ENCODE measurements around the gene CCDC85B.
"Not testable (repeated sequence)": the region's sequence is repeated elsewhere in the genome, so short reads cannot be mapped to it uniquely, and the experiment has no call there.

CCDC85B gene

DNA sequence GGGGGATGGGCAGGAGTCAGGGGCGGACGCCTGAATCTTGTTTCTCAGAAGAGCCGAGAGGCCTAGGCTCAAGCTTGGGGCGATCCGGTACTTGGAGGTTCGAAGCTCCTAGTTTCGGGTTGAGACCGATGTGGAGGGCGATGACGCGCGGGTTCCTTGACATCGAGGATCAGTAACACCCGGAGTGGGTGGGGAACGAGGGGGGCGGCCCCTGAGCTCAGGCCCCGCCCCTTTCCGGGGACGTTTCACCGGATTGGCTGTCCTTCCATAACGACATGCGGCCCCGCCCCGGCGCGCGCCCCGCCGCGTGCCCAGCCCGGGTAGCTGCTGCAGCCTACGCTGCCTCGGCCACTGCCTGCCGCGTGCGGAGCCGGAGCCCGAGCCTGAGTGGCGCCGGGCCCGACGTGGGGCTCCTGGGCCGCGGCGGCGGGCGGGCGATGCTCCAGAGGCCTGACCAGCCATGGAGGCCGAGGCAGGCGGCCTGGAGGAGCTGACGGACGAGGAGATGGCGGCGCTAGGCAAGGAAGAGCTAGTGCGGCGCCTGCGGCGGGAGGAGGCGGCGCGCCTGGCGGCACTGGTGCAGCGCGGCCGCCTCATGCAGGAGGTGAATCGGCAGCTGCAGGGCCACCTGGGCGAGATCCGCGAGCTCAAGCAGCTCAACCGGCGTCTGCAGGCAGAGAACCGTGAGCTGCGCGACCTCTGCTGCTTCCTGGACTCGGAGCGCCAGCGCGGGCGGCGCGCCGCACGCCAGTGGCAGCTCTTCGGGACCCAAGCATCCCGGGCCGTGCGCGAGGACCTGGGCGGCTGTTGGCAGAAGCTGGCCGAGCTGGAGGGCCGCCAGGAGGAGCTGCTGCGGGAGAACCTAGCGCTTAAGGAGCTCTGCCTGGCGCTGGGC lies at the start of gene CCDC85B:
CCDC85B (plus strand) TSS at position 350 of the 895 bp plus-strand sequence; CDS start at position 461, 111 bp downstream.
- peak; percentile 84 for DNase-seq

- no peak for DNase-seq
Measured at GRCh38 chr11:65842144-65842543, 48.3 kb upstream of the CCDC85B start.

DNA sequence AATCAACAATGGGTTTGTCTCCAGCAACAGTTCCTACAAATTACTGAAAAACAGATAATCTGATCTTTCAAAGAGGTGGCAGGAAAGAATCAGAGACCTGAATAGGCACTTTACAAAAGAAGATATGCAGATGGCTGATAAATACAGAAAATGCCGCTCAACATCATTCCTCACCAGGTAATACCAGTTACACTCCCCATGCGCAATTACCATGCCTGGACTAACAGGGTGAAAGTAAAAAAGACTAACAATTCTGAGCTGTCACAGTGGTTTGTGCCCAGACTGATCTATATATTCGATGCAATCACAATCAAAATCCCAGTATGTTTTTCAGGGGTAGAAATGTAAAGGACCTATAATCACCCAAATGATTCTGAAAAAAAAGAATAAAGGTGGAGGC lies 46.7 kb upstream of the CCDC85B start:
- DNase-seq, result no peak

GRCh38 chr11:65844231-65844872 lies 46.1 kb upstream of the CCDC85B start:
- no peak for DNase-seq

GRCh38 chr11:65847746-65848145 lies 42.7 kb upstream of the CCDC85B start:
- DNase-seq, result no peak

DNA sequence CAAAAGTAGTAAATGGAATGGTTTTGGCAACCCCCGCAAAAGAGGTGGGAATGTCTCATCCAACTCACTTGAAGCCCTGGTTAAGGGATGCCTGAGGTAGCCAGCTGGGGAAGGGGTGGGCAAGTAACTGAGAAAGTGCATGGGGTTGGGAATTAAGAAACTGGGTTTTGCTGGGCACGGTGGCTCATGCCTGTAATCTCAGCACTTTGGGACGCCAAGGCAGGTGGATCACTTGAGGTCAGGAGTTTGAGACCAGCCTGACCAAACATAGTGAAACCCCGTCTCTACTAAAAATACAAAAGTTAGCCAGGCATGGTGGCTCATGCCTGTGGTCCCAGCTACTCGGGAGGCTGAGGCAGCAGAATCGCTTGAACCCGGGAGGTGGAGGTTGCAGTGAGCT lies 41.8 kb upstream of the CCDC85B start:
- not testable (repeated sequence) for DNase-seq

- DNase-seq, result no peak
Measured at GRCh38 chr11:65849366-65849765, 41.1 kb upstream of the CCDC85B start.

GRCh38 chr11:65849771-65850216 lies 40.7 kb upstream of the CCDC85B start:
- no peak for DNase-seq

DNA sequence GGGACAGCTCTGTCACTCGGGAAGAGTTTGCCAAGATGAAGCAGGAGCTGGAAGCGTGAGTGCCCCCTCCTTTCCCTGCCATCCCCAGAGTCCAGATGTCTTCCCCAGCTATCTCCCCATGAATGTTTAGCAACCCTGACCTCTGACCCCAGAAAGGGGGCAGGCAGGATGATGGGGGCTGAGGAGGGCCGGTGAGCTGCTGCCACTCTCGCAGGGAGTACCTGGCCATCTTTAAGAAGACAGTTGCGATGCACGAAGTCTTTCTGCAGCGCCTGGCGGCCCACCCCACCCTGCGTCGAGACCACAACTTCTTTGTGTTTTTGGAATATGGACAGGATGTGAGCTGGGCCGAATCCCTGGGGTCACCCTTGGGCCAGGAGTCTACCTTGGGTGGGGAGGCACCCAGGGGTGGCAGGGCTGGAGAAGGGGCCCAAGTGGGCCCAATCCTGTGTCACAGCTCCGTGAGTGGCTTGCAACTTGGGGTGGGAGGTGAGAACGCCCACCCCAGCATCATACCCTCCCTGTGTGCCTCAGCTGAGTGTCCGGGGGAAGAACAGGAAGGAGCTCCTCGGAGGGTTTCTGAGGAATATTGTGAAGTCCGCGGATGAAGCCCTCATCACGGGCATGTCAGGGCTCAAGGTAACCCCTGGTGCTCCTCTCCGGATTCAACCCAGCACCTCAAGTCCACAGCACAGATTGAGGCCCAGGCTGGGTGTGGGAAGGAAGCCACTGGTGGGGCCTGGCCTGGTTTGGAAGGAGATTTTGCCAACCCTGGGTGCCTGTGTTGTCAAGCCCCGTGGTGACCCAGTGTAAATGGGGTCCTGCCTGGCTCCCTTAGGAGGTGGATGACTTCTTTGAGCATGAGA lies 40.0 kb upstream of the CCDC85B start:
- no peak for DNase-seq

DNA sequence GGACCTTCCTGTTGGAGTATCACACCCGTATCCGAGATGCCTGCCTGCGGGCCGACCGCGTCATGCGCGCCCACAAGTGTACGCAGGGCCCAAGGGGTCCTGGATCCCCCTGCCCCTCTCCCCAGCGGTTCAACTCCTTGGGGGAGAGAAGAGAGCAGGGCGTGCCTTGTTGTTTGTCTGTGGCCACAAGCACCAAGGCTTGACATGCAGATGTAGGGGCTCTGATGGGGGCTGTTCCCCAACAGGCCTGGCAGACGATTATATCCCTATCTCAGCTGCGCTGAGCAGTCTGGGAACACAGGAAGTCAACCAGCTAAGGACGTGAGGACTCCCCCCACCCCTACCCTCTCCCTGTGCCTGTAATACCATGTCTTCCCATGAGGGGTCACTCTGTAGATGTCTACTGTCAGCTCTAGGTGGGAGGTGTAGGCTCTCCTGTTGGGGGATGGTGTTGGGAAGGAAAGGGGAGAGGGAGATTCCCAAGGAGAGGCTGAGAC lies 39.3 kb upstream of the CCDC85B start:
- DNase-seq, result no peak

GRCh38 chr11:65851811-65852507 lies 38.5 kb upstream of the CCDC85B start:
- no peak for DNase-seq

- DNase-seq, result no peak
Measured at GRCh38 chr11:65852508-65853245, 37.8 kb upstream of the CCDC85B start.

- no peak for DNase-seq
Measured at GRCh38 chr11:65853246-65853979, 37.1 kb upstream of the CCDC85B start.

DNA sequence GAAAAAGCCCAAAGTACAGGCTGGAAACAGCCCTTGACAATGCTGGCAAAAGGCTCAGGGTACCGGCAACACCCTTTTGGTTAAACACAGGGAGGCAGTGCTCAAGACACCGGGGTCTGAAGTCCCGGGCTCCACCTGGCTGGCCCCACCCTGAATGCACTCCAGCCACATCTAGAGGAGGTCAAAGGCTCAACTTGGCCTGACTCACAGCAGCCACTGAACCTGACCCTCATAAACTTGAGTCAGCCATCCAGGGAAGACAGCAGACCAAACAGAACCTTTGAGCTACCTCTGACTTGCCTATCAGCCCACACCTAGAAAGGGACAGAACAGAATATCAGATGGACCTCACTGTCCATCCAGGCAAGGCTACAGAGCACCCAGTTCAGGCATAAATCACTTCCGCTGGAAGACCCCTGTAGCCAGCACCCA lies 36.3 kb upstream of the CCDC85B start:
- no peak for DNase-seq

DNA sequence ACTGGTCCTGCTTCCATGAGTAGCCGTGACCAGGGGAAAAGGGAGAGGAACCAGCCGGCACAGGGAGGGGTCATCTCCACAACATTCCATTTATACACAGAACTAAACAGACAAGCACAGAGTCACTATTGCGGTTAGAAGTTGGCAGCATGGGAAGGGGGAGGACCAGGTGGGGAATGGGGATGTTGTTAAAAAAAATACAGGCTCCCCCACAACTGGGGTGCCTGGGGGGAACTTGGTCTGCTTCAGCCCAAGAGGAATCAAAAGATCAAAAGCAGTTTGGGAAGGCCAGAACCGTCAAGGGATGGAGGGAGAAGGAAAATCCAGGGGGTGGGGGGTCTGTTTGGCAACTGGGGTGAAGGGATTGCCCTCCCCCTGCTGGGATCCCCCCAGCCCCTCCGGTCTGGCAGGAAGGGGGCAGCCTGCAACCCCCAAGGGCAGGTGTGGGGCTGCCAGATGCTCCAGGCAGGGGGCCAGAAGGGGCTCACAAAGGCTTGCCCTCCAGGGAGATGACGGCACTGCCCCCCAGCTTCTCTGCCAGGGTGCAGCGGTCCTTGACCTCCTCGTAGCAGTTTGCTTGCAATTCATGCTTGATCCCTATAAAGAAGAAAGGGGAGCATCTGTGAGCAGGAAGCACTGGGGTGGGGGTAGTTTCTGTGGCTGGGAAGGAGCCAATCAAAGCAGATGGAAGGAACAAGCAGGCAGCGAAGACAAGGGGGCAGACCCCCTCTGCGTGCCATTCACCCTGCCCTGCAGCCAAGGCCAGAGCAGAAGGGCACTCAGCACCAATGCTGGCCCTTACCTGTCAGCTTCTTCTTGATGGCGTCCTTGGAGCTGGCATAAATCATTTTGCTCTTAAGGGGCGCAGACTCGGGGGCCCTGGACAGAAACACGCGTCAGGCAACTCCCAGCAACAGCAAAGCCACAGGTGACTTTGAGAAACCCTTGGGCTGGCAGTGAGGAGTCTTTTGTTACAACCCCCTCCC lies 35.3 kb upstream of the CCDC85B start:
- no peak for DNase-seq

- no peak for DNase-seq
Measured at GRCh38 chr11:65855927-65856363, 34.5 kb upstream of the CCDC85B start.

- no peak for DNase-seq
Measured at GRCh38 chr11:65856689-65857499, 33.6 kb upstream of the CCDC85B start.

DNA sequence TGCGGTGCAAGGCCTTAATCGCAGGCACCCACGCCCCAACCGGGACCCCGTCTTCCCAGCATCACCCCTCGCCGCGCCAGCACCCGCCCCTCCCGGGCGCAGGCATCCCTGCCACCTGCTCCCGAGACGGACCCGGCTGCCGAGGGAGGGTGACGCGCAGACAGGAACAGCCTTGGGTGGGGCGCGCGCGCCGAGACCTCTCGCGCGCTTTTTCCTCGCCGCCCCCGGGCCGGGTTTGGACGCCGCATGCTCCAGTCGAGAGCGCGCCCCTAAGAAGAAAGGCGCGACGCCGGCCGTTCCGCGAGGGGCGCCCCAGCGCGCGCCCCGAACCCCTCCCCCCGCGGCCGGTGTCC lies 33.0 kb upstream of the CCDC85B start:
- no peak for DNase-seq

All from GOT3 (cell line).